NCI-H748 treated with DMSO at 0.1 percent for 48 hours (cell line): ENCODE results near the gene ALX1.
A peak's percentile ranks its signal among the peaks of the same experiment; 100 is the strongest.

Source experiments
- DNase-seq: peaks from one replicate; lab custom pipeline; 2025; lab: John Stamatoyannopoulos, UW

Gene ALX1

DNA sequence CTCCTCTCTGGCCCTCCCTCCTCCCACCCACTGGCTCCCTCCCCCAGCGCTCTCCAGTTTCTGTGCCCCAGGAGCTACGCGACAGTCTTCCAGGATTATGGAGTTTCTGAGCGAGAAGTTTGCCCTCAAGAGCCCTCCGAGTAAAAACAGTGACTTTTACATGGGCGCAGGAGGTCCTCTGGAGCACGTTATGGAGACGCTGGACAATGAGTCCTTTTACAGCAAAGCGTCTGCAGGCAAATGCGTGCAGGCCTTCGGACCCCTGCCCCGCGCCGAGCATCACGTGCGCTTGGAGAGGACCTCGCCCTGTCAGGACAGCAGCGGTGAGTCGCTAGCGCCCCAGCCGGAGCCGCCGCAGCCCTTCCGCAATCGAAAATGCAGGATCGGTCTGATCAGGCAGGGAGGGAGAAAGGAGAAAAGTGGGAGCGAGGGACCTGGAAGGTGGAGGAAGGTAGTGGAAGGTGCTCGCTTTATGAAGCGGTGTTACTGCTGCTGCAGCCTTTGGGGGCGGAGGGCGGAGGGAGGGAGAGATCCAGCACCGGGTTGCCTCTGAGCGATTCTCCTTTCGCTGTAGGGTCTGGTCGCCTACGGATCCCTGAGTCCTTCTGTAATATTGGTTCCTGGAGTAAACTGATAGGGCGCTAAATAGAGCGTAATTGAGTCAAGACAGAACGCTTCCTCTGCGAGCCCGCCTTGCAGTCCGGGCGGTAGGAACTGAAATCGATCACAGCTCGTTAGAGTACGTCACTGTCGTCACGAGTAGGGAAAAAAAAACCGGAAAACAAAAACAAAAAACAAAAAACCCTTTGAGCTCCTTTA lies at the start of gene ALX1:
ALX1 (plus strand) TSS at position 56 of the 819 bp plus-strand sequence; CDS start at position 98, 42 bp downstream.
- DNase-seq, result peak; percentile 92

DNA sequence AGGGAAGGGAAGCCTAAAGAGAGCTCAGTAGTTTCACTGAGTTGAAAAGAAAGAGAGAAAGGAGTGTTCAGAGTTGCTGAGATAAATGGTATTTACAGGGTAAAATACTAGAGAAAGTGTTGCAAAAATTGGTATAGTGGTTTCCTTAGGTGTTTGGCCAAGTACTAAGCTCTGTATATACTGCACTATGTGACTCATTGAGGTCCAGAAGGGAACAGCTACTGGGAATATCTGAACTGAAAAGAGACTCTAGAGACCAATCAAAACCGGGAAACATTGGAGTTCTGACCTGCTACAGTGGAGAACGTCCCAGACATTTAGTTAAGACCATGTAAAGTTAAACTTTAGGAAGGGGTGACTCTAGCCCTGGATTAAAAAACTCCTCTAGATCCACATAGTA lies 42.7 kb upstream of the ALX1 start:
- no peak for DNase-seq

DNA sequence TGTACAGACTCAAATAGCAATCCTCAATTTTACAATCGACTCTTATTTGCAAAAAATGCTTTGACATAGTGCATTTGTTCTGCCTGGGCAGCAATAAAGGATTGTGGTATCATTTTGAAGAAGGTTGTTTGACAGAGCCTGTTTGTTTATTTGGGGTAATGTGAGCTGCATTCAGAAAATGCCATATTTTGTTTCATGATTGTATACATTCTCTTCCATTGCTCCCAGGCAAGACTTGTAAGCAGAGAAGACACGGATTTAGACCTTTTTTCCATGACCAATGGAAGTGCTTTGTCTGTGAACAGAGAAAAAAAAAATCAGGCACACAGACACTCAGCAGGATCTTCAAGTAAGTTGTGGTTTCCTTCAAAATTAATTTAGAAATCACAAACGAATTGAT lies 35.5 kb upstream of the ALX1 start:
- no peak for DNase-seq

DNA sequence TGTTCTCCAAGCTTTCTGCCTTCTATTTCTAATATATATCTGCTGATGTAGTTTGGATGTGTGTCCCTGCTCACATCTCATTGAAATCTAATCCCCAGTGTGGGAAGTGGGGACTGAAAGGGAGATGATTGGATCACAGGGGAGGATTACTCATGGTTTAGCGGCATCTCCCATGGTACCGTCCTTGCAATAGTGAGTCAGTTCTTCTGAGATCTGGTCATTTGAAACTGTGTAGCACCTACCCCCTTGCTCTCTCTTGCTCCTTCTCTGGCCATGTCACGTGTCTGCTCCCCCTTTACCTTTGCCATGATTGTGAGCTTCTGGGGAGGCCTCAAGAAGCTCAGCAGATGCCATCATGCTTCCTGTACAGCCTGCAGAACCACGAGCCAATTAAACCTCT lies 26.2 kb upstream of the ALX1 start:
- no peak for DNase-seq

DNA sequence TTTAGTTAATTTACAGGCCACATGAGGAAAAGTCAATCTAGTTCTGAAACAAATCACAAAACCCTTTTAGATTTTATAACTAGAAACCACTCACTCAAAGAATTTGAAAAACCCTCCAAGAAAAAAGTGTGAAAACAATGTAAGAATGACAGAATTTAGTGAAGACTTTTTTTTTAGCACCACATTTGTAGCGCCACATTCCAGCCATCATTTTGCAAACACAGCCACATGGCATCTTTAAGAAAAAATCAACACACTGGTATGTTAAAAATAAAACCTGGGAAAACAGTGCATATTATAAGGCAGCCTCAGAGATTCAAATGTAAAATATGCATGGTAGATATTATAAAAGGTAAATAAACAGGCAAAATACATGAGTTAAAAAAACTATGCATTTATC lies 22.3 kb upstream of the ALX1 start:
- DNase-seq, result no peak

DNA sequence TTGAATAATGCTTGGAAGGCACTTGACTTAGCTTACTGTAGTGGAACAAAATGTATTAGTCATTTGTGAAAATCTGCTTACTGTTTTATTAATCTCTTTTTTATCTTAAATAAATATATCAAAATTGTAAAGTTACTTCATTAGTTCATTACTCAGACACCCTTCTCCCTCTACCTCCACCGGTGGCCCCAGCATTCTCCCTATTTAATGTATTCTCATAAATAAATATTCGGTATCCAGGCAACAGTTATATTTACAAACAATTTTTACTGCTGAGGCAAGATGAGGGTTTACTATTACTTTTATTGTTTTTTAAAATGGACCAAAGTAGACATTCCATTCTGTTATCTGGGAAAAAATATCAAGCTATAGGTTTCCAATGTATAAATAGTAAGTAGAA lies 19.6 kb upstream of the ALX1 start:
- DNase-seq, result no peak

DNA sequence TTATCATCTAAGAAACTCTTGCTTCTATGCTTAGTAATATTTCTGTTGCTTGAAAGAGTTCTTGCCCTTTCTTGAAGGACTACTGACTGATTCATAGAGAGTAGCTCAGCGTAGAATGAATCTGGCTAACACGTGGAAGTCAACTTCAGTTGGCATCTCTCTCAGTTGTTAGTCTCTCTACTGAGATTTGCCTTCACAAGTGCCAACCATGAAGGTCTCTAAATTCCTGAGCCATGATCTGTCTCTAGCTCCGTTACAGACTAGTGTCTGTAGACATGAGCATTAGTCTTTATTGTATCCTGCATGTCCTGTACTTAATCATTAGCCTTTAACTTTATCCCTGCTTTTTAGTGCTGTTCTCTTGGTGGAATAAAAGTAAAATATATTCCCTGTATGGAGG lies 19.1 kb upstream of the ALX1 start:
- DNase-seq, result no peak

DNA sequence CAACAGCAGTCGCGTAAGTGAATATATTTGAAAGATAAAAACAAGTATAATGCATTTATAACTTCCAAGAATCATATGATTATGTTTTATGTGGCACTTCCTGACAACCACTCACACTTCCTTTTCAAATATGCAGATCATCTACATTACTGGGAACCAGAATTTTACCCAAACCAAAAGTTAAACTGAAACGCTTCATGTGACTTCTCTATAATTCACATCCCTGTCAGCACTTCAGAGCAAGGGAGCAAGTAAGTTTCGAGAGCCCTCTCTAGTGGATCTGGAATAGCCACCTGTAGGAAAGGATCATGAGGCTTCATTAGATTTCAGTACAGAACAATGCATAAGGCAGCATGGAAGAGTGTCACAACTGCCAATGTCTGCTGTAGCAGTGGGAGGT lies 13.7 kb upstream of the ALX1 start:
- DNase-seq, result no peak

DNA sequence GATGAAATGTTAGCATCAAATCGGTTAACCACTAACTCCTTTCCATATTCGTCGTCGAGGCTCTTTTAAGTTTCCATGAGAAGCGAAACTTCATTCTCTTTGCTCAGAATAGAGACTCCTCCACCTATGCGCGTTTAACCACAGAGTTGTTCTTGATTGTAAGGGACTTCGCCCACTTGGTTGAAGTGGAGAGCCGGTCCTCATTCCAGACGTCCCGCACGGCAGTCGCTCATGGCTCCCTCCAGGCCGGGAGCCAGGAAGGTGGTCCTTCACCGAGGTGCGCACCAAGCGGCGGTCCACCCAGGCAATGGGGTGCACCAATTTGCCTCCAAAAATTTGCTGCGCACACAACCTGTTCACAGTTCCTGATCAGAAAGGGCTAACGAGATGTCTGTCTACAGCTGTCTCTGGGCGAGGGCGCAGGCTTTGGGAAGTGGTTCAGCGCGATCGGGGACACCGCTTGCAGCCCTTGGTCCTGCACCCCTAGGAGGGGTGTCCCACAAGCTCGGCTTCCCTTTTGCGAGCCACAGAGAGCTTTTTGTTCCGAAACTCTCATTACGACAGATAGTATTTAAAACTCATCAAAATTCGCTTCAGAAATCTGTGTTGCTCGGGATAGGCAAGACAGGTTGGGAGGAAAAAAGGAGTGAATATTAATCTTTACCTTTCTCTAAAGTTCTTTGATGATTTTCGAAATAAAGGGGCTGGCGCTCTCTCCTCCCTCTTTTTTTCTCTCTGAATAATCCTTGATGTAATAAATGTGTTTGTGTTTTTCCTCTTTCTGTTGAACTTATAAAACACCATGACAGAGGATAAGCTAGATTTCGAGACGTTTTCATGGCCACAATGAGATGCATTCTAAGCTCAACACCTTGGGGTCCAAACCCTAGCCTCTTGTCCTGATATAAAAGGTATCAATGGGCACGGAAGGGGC lies 6.4 kb upstream of the ALX1 start:
- DNase-seq, result no peak

DNA sequence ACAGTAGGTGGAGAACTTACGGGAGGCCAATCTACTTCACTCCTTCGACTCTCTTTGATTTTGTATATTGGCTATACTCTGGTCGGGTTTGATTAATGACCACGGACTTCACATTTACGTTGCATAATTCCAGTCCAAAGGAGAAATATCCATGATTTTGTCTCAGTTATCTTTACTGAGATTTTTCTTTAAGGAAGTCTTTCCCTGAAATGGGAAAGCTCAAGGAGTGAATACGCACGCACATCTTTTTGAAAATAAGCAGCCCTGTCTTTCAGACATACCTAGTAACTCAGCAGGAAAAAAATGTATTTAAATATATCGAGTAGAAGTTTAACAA lies 5.7 kb upstream of the ALX1 start:
- DNase-seq, result no peak

DNA sequence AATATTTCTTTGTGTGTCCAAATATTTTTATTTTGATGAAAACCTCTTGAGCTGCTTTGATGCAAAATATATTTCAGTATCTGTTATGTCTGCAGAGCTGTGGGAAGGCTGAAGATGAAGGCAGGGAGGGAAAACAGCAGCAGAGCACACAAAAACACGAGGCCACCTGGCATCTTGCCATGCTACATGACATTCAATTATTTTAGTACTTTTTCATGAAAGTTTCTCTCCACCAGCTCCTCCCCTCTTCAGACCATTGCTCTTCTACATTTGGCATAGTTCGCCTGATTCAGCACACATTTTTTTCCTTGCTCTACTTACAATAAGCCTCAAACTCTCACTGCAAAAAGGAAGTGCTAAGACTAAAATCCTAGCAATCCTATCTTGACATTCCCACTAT lies 4.6 kb upstream of the ALX1 start:
- DNase-seq, result no peak

DNA sequence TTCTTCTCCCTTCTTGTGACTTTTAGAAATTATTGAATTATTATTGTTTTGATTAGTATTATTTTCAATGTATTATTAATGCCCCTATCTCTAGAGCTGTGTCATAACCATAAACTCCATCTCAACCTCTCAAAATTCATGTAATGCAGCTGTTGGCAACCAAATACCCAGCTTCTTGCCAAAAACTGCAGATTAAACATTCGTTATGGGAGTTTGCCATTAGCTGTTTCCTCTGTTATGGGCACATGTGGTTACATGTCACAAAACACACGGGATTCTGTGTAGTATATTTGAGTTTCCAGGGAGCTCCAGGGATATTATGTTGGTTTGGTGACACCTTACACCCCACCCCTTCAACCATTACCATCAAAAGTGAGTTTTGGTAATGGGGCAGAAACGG lies 2.8 kb upstream of the ALX1 start:
- DNase-seq, result no peak

DNA sequence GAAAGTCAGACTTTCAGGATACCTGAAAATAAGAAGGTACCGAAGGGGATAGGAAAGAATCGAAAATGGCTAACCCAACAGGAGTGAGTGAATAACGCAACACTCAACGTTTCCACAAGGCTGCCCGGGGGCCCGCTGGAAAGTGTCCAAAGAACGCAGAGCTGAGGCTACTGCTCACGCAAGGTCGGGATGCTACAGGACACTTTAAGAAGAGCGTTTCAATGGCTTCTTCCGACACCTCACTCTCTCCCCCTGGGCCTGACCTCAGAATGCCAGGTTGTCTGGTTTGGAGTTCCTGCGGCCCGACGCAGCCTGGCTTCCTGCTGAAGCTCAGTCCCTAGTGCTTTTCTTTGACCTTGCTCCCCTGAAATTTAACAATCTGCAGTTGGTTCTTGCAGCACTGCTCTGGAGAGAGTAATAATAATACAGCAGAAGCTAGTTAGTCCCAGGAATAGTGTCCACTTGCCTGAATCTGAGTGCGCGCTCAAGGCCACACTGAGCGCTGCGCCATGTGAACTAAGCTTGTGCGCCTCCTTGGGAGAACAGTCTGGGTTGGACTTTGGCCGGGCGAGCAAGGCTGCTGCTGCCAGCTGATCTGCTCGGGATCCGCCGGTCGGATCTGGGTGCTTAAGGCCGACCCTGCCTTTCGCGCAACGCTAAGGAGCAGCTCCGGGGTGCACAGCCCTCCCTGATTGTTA lies 2.0 kb upstream of the ALX1 start:
- no peak for DNase-seq

DNA sequence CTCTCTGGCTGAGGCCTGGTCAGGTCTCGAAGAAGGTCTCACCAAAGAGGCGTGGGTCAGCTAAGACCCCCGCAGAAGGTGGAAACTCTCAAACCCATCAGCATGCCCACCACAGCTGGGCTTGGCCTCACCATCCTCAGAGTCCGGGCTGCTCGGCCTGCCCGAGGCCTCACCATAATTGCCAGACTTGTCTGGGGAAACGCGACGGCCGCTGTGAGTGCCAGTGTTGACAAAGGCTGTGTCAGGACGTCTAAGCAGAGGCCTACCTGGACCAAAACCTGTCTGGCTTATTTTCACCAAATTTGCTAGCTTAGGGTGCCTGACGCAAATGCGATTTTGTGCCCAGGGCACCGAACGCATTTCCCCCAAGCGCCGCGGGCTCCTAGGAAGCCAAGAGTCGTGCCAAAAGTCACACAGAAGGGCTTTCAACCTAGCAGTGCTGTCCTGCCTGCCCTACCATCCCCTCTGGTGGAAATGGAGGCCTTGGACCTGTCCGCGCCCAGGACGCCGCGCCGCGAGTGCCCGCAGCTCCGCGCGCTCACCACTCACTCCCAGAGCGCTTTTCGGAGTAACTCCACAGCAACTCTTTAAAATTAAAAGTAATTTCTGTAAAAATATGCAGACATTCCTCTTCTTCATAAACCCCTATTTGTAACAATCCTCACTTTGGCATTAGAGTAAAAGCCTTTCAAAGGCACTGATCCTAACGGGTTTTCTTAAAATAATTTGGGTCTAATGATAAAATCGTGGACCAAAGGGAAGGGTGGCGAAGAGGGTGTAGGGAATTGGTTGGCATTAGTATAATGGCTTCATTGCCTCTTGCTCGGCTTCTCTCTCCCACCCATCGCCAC lies 1.2 kb upstream of the ALX1 start:
- no peak for DNase-seq

DNA sequence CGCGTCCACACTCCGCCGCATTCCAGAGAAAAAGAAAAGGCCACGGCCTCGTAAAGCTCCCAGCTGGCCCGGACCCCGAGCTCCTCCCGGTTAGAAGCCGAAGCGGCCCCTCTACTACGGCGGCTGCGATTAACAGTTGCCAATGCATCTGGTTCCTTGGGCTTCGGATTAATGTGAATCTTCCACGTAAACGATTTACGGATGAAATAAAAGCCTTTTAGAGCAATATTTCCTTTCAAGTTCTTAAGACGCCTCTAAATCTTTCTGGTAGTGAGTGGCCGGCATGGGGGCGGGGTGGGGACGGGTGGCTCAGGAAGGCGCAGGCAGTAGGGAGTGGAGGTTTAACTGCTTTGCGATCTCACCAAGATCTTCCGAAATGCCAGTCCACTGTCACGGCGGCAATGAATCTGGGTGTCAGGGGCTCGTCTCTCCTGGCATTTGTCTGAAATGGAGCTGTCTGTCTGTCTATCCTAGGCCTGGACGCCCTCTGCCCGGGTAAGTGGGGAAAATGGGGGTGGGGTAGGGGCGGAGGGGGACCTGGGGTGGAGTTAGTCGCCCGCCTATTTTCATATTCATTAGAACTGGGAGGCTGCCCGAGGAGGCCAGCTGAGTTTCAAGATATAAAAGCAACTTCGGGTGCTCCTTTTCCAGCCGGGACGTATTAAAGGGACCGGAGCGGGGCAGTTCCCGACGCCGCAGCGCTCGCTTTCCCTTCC lies 413 bp upstream of the ALX1 start:
- no peak for DNase-seq

DNA sequence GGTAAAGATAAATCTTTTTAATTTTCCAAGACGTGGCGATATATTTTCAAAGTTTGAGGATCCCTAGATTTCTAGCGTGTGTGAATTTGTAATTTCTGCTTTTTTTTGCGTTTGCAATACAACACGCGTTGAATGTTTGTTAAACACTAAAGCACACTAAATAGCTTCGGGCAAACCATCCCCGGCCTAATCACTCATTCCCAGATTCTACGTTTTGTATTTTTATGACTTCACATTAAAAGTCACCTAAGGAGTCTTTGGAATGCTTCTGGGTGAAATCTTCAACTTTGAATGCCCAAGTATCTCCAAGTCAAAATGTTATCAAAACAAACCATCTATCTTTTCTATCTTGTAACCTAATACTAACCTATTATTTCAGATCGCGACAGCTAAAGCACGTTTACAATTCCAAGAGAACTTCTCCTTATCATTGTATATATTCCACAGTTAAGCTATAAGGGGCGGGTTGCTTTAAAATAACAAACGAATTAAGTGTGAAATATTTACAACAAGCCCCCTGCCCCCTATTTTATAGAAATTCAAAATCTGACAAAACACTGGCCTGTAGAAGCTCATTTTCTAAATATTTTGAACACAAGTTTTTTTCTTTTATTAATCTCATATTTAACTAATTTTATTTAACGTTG lies 1.1 kb downstream of the ALX1 start:
- DNase-seq, result no peak

DNA sequence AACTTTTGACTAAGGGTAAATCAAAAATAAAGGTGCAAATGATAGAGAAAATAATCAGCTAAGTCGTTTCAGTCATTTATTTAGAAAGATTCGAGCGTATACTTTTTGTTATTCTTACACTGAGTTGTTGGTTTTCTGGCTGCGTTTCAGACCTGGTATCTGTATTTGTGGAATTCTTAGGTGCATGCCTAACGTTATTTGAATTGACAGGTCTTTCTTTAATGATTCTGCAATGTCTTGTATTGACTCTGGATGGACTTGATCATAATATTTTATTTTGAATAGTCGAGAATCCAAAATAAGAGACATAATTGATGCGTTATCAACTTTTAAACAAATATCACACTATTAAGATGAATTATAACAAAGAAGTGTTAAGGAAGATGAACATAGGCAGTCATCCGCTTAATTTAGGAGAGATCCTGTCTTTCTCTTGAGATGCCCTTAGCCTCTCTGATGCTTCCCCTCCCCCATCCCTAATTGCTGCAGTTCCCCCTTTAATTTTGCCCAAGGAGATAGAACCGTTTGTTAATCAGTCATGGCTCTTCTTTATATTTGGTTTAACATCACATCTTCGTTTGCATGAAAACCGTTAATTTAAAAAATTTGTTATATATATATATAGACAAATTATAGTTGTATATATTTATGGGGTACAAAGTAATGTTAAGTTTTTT lies 1.8 kb downstream of the ALX1 start:
- DNase-seq, result no peak

DNA sequence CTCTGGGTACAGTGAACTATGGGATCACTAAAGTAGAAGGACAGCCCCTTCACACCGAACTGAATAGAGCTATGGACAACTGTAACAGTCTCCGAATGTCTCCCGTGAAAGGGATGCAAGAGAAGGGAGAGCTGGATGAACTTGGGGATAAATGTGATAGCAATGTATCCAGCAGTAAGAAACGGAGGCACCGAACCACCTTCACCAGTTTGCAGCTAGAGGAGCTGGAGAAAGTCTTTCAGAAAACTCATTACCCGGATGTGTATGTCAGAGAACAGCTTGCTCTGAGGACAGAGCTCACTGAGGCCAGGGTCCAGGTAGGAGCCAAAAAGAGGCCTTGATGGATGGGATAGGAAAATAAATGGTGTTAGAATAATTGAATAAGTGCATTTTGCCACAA lies 3.5 kb downstream of the ALX1 start:
- DNase-seq, result no peak

DNA sequence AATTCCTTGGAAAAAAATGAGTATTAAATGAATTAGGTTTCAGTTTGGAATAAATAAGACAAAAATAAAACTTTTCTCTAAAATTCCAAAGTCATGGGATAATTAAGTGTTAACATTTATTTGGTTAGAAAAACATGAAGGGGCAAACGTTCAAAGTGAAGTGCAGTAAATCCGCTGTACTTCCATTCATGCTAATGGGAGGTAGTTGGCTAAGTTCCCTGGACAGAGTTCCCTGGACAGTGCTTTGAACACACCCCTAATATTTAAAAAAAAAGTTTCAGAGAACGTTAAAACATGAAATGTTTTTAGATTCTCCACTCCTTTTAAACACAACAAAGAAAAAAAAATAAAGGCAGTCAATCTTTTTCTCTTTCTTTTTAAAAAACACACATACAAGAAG lies 16.3 kb downstream of the ALX1 start:
- DNase-seq, result no peak

DNA sequence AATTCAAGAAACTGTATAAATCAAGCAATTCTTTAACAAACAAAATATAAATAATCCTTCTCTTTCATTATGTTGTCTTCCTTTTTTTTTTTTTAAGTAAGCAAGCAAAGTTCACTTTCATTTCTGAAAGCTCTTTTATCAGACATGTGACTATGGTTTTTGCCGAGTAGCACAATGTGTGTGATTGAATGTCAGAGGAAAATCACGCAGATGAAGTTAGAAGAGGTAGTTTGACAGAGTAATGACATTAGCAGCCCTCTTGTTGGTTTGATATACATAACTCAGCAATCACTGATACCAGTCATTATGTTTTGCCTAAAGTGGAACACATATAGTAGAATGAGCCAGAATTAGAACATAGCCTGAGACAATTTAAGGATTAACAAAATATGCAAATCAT lies 19.0 kb downstream of the ALX1 start:
- DNase-seq, result no peak
